A172 (cell line): ENCODE results near the gene ZNF107. TPM values are rescaled to one million over a fixed set of nuclear protein-coding genes. Genes with fewer than 3 reads are reported as not detected.
"Not testable (repeated sequence)": the region's sequence is repeated elsewhere in the genome, so short reads cannot be mapped to it uniquely, and the experiment has no call there.

Experiments
- DNase-seq: peaks from one replicate; pipeline ENCODE4 v3.0.0-alpha.2; 2015; ENCODE audit warnings: low spot score
- total RNA-seq: library from RNA; depleted of rRNA; stranded (reverse); fragments of >200 nt; shearing (Covaris generic); gene quantifications from 2 replicates; pipeline ENCODE4 v1.2.3, GENCODE V29; 2014; rRNA removed

Gene ZNF107
- total RNA-seq, 1 experiment from 2014 or later = 7.1 TPM

- DNase-seq = peak; percentile 35
These were observed 67.8 kb downstream of the ZNF107 start for GRCh38 chr7:64733550-64734240.

- DNase-seq = no peak
These were observed 70.6 kb downstream of the ZNF107 start for GRCh38 chr7:64736575-64736974.

GRCh38 chr7:64738403-64738802 is 72.5 kb downstream of the ZNF107 start:
- not testable (repeated sequence) for DNase-seq

DNA sequence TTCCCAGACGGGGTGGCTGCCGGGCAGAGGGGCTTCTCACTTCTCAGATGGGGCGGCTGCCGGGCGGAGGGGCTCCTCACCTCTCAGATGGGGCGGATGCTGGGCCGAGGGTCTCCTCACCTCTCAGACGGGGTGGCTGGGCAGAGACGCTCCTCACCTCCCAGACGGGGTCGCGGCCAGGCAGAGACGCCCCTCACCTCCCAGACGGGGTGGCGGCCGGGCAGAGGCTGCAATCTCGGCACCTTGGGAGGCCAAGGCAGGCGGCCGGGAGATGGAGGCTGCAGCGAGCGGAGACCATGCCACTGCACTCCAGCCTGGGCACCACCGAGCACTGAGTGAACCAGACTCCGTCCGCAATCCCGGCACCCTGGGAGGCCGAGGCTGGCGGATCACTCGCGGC is 73.0 kb downstream of the ZNF107 start:
- not testable (repeated sequence) for DNase-seq

- DNase-seq = peak; percentile 43
These were observed 78.7 kb downstream of the ZNF107 start for GRCh38 chr7:64744680-64745079.

GRCh38 chr7:64747802-64748201 is 81.9 kb downstream of the ZNF107 start:
- DNase-seq = no peak

DNA sequence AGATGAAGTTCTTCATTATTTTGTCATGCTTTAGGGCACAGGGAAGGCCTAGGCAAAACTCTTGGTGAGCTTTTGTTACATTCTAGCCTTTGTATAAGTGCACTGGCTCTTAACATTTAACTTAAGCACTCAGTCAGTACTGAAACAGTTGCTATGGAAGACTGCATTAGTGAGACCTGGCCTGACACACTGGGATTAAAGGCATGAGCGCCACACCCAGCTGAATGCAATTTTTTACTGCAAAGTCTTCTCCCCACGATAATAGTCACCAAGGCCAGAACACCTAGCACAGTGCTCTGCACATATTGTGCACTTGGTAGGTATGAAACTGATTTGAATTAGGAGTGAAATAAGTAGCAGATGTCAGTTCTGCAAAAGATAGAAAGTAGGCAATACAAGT is 87.1 kb downstream of the ZNF107 start:
- DNase-seq = no peak

DNA sequence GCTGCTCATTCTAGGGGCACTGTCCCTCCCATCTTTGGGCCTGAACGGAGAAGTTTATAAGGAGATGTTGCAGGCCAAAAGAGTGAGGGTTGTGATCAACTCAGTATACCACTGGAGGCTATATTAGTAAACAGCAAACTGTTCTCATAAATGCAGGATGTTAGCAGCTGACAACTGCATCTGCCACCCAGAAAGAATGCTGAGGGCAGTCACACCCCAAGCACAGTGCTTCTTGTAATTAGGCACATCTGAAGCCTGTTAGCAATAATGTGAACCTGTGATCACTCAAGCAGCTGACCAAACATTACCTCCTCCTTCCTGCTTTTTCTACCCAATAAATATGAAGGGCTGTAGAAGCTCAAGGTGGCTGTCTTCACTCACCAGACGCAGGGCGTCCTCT is 89.9 kb downstream of the ZNF107 start:
- no peak for DNase-seq

GRCh38 chr7:64758151-64758550 is 92.2 kb downstream of the ZNF107 start:
- DNase-seq = no peak

Other genes with a start within 250 kb of the ZNF107 start
- gene ZNF680, start 103.1 kb upstream of the ZNF107 start, total RNA-seq = 30.1 and 33.8 TPM in 2 replicates
- 9.4 and 17.0 TPM in 2 replicates for gene ZNF138, start 128.3 kb downstream of the ZNF107 start, total RNA-seq
- 17.1 and 18.0 TPM in 2 replicates for gene ZNF273, start 237.1 kb downstream of the ZNF107 start, total RNA-seq